ENCODE measurements around the gene DPH3. TPM values are rescaled to one million over a fixed set of nuclear protein-coding genes. Genes with fewer than 3 reads are reported as not detected.

DPH3 gene
- total and polyA plus RNA-seq, 2 experiments from 2014 or later: 36.9 to 51.8 TPM

DNA sequence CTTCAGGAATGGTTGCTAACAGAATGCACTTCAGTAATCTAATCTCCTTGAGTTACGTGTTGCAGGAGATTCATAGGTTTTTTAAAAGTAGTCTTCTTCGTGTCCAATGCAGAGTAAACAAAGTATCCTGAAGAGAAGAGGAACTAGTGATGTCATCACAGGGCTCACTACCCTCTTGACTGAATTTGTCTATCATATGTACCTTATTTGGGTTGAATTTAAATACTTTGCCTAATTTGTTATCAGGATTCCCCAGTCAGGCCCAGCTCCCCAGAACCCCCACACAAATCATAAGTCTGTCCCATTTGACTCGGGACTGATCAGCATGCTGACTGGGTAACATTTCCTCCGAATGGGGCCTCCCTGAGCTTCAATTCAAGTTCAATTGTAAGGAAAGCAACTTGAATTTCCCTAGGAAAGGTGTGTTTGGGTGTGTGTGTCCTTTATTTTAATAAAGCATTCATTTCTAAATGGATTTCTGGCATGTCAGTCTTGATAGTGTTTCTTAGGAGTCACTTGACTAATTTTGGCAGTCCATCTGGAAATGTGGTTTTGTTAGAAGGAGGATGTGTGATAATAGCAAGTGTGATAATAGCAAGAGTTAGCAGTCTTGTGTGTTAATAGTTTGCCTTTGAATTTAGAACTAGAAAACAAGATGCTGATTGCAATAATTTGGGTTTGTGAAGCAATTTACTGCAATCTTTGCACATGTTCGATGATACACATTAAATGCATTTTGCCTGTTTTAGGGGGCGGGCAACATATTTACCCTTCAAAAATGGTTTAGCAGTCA is 22.2 kb upstream of the DPH3 start:
- H3K27me3 ChIP-seq: no peaks in the 10 kb centered on the region
- no peaks in the 10 kb centered on the region for H4K20me1 ChIP-seq (ENCODE audit: insufficient read depth, poor library complexity, severe bottlenecking)
- no peak overlapping the region for H3K27ac ChIP-seq
- no peaks in the 10 kb centered on the region for H3K79me2 ChIP-seq
- H3K4me3 ChIP-seq: no peak overlapping the region
- H3K9me2 ChIP-seq (replicated peaks; ENCODE audit: insufficient read depth): no peaks in the 10 kb centered on the region
- WGBS (ENCODE audit: low lambda C conversion rate, missing lambda C conversion rate): 77% methylated on average over 6 of the region's 6 CpGs
- H3K4me1 ChIP-seq (ENCODE audit: insufficient read depth): no peaks in the 10 kb centered on the region
- no peak for TF ChIP-seq EZH2 (IDR thresholded peaks at IDR 0.05; ENCODE audit: borderline replicate concordance)
- TF ChIP-seq, protein P1, sequence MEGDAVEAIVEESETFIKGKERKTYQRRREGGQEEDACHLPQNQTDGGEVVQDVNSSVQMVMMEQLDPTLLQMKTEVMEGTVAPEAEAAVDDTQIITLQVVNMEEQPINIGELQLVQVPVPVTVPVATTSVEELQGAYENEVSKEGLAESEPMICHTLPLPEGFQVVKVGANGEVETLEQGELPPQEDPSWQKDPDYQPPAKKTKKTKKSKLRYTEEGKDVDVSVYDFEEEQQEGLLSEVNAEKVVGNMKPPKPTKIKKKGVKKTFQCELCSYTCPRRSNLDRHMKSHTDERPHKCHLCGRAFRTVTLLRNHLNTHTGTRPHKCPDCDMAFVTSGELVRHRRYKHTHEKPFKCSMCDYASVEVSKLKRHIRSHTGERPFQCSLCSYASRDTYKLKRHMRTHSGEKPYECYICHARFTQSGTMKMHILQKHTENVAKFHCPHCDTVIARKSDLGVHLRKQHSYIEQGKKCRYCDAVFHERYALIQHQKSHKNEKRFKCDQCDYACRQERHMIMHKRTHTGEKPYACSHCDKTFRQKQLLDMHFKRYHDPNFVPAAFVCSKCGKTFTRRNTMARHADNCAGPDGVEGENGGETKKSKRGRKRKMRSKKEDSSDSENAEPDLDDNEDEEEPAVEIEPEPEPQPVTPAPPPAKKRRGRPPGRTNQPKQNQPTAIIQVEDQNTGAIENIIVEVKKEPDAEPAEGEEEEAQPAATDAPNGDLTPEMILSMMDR (IDR thresholded peaks at IDR 0.05; ENCODE audit: poor library complexity): no peak
- TF ChIP-seq EZH2phosphoT487 (IDR thresholded peaks at IDR 0.05; ENCODE audit: low read depth, severe bottlenecking, unreplicated experiment): no peak
- no peak for DNase-seq (ENCODE audit: low spot score)
- H3K9me3 ChIP-seq (ENCODE audit: low read depth): no peaks in the 10 kb centered on the region
- H3K4me2 ChIP-seq: no peak overlapping the region
- H3K36me3 ChIP-seq (replicated peaks; ENCODE audit: insufficient read depth, low read depth): no peaks in the 10 kb centered on the region
- no peak overlapping the region for H2AFZ ChIP-seq

DNA sequence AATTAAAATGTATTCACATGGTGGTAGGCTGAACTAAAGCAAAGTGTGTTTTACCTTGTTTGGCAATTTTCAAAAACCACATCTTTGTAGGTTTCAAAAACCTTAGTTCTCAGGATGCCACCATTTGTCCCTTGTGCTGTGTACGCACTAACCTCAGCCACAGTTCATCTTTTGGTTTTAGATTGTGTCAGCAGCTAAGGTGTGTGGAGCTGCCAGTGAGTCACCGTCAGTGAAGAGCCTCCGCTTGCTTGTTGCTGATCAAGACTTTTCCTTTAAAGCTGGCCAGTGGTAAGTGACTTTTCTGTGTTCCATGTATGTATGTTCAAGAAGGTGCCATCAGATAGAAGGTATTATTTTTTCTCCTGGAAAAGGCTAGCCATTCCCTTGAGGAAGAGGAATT is 21.4 kb upstream of the DPH3 start:
- WGBS (ENCODE audit: low lambda C conversion rate, missing lambda C conversion rate): 62% methylated on average over 3 of the region's 3 CpGs
- Histone ChIP-seq H3K27me3 (no peaks in the 10 kb centered on the region), H3K4me3 (no peak overlapping the region), H2AFZ (no peak overlapping the region), H3K27ac (no peak overlapping the region), H3K4me2 (no peak overlapping the region), H3K4me1 (ENCODE audit: insufficient read depth) (no peaks in the 10 kb centered on the region), H3K9me3 (ENCODE audit: low read depth) (no peaks in the 10 kb centered on the region), H4K20me1 (ENCODE audit: insufficient read depth, poor library complexity, severe bottlenecking) (no peaks in the 10 kb centered on the region), H3K9me2 (replicated peaks; ENCODE audit: insufficient read depth) (no peaks in the 10 kb centered on the region), H3K79me2 (no peaks in the 10 kb centered on the region), H3K36me3 (replicated peaks; ENCODE audit: insufficient read depth, low read depth) (no peaks in the 10 kb centered on the region)
- DNase-seq (ENCODE audit: low spot score): no peak
- TF ChIP-seq, protein P1 (IDR thresholded peaks at IDR 0.05; ENCODE audit: poor library complexity): no peak
- TF ChIP-seq EZH2 (IDR thresholded peaks at IDR 0.05; ENCODE audit: borderline replicate concordance): no peak
- no peak for TF ChIP-seq EZH2phosphoT487 (IDR thresholded peaks at IDR 0.05; ENCODE audit: low read depth, severe bottlenecking, unreplicated experiment)

DNA sequence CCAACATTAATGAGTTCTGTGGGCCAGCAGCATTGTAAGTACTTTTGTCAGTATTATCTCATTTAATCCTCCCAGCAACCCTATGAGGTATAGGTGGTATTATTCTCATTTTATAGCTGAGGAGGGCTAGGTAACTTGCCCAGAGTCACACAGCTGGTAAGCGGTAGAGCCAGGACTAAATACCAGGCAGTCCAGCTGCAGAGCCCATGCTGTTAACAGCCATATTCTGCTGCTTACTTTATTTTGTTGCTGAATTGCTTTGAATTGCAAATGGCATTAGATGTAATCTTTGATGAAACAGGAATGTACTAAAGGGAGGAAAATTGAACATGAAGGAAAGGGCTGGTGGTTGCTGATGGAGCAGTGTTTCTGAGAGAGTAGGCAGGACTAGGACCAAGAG is 19.9 kb upstream of the DPH3 start:
- WGBS (ENCODE audit: low lambda C conversion rate, missing lambda C conversion rate): 96% methylated on average over 1 of the region's 1 CpG
- H3K27ac ChIP-seq: no peak overlapping the region

More for the DNA sequence above, 19.9 kb upstream of the DPH3 start:
- Histone ChIP-seq H3K79me2 (no peaks in the 10 kb centered on the region), H3K4me2 (no peak overlapping the region), H3K27me3 (no peaks in the 10 kb centered on the region), H4K20me1 (ENCODE audit: insufficient read depth, poor library complexity, severe bottlenecking) (no peaks in the 10 kb centered on the region), H3K4me1 (ENCODE audit: insufficient read depth) (no peaks in the 10 kb centered on the region), H3K36me3 (replicated peaks; ENCODE audit: insufficient read depth, low read depth) (no peaks in the 10 kb centered on the region), H2AFZ (no peak overlapping the region), H3K9me3 (ENCODE audit: low read depth) (no peaks in the 10 kb centered on the region), H3K4me3 (no peak overlapping the region), H3K9me2 (replicated peaks; ENCODE audit: insufficient read depth) (no peaks in the 10 kb centered on the region)
- no peak for TF ChIP-seq EZH2phosphoT487 (IDR thresholded peaks at IDR 0.05; ENCODE audit: low read depth, severe bottlenecking, unreplicated experiment)
- TF ChIP-seq, protein P1 (IDR thresholded peaks at IDR 0.05; ENCODE audit: poor library complexity): no peak
- TF ChIP-seq EZH2 (IDR thresholded peaks at IDR 0.05; ENCODE audit: borderline replicate concordance): no peak
- DNase-seq (ENCODE audit: low spot score): no peak
